ENCODE measurements around the gene ITGB4.

DNA sequence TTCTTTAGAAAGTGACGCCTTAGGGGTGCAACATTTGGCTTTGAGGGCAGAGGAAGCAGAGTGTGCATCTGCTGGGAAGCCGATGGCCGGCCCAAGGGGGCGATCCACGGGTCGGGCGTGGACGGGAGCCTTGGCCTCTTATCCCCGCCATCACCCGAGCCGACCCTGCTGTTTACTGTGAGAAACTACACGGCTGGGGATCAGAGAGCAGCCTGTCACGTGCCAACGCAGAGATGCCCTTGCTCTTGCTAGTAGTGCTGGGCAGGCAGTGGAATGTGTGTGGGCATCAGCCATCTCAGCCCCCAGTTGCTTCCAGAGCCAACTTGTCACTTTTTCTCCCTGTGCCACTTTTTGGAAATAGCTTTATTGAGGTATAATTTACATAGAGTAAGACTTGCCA, 26.7 kb upstream of the ITGB4 start:
- TF ChIP-seq CTCF (IDR thresholded peaks at IDR 0.05) (no peak), POLR2A (IDR thresholded peaks at IDR 0.05) (no peak)

Data from ovary (tissue), 3 donors.